HG03095 (cell line): ENCODE measurements around the gene BCL2.
"Not testable (repeated sequence)": the region's sequence is repeated elsewhere in the genome, so short reads cannot be mapped to it uniquely, and the experiment has no call there.

ENCODE experiments used
- ATAC-seq: cut with Tn5 transposase; IDR thresholded peaks from one replicate; pipeline ENCODE4 v1.9.1; 2021; ENCODE audit warnings: moderate library complexity; ENCODE audit not compliant: unreplicated experiment

Gene BCL2

DNA sequence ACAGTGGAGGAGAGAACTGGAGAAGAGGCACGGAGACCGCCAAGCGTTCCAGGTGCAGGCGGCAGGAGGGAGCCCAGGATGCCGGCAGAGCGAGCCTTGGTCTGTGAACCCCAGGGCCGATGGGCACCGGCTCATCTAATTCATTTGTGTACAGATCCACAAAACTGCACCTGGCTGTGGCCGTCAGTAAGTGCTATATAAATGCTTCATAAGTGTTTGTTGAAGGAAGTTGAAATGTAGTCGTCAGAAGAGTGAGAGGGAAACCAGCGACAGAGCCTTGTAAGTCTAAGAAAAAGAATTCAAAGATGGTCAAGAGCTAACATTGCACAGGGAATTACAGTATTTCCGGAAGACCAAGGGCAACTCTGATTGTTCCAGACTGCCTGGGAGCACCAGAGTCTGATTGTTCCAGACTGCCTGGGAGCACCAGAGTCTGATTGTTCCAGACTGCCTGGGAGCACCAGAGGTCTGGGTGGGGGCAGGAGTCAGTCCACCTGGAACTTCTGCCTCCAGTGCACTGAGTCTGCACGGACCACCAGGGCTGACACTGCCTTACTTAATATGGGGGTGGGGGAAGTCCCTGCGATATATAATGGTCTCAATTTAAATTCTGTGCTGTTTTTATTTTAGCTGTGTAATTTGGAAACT, 112.3 kb downstream of the BCL2 start:
- peak; percentile 24 for ATAC-seq

DNA sequence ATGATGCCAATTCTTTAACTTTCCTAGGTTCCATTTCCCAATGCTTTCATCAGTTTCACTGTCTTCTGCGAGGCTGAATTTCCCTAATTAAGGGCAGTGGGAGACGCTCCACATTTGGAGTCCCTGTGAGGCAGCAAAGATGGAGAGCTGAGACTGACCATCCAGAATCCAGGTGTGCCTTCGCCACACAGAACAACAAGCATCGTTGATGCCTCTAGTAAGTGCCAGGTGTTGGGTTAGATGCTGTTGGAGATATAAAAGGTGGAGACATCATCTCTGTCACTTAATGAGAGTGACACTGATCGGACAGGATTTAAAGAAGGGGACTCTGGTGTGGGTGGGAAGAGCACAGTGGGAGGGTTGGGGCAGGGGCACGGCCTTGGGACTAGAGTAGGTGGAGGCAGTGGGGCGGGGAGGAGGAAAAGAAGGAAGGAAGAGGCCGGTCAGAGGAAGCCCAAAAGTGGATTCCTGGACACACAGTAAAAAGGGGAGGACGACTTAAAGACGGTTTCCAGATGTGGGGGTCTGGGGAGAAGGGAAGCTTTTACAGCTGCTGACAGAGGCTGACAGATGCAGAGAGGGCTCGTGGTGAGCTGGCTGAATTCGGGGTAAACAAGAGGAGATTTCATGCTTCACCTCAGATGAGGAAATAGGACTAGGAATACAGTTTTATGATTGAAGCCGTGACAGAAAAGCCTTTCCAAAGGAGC, 113.0 kb downstream of the BCL2 start:
- ATAC-seq, result peak; percentile 8

DNA sequence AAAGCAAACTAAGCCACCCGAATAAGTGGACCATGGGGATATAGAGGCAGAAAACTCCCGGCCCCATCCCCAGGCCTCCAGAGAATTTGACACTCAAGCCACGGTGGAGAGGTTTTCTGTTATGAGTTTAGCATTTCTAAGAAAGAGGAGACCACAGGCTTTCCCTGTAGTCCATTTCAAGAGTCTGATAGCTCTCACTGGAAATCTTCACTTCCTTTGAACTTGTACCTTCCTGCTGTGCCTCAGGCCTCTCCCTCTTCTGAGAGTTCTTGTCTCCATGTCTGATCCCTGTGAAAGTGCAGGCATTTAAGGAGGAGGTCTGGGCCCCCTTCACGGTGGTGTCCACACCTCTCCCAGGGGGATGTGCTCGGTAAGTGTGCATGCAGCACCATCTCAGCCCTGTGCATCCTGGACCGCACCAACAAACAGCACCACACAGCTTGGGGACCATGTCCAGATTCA, 113.7 kb downstream of the BCL2 start:
- no peak for ATAC-seq

DNA sequence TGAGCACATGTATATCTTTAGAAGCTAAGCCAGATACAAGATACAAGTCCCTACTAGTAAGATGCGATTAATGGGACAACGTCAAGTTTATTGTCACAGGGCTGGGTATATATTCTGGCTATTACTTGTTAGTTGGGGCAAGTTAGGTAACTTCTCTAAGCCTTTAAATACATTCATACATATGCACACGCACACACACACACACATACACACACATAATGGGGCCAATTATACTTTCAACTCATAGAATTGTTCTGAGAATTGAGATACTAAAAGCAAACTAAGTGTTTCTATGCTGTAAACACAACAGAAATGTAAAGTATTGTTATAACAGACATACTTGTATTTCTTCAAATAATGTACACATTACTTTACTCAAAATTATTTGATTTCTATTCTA, 116.1 kb downstream of the BCL2 start:
- no peak for ATAC-seq

DNA sequence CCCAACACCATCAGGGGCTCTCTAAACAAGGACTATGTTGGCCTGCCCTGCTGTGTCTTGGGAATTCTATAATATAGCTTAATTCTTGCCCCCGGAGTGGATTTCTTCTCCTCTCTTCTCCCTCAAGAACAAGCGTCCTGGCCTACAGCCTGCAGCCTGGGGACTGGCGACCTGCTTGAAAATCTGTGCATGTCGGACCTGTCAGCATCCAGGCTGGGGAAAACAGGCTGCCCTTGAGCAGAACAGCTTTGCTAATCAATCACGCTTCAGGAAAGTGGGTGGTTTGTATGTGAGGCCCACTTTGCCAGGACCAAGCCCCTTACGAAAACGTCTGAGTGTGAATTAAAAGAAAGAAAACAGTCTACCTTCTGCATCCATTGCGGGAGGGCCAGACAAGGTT, 116.7 kb downstream of the BCL2 start:
- ATAC-seq, result no peak

DNA sequence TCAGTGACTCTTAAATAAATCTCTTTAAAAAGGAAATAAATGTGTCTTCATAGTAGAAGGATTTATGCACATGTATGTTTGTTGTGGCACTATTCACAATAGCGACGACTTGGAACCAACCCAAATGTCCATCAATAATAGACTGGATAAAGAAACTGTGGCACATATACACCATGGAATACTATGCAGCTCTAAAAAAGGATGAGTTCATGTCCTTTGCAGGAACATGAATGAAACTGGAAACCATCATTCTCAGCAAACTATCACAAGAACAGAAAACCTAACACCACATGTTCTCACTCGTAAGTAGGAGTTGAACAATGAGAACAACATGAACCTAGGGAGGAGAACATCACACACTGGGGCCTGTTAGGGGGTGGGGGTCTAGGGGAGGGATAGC, 118.1 kb downstream of the BCL2 start:
- ATAC-seq, result not testable (repeated sequence)

DNA sequence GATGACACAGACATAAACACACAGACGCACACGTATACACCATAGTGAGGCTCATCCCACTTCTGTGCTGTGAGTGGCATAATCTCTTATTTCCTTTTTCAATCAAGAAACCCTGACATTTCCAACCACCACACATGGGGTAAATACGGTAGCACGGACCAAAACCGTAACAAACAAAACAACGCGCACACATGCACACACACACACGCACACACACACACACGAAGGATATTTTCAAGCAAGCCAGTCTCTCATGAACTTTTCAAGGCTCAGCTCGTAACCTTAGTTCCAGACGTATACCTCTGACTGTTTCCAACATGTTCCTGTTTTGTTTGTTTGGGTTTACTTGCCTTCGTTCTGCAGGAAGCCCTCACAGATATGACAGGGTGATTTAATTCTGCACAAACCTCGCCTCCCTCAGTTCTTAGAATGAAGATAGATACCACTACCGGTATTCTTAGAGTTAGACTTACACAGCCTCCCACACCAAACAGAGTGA, 119.8 kb downstream of the BCL2 start:
- ATAC-seq, result no peak

DNA sequence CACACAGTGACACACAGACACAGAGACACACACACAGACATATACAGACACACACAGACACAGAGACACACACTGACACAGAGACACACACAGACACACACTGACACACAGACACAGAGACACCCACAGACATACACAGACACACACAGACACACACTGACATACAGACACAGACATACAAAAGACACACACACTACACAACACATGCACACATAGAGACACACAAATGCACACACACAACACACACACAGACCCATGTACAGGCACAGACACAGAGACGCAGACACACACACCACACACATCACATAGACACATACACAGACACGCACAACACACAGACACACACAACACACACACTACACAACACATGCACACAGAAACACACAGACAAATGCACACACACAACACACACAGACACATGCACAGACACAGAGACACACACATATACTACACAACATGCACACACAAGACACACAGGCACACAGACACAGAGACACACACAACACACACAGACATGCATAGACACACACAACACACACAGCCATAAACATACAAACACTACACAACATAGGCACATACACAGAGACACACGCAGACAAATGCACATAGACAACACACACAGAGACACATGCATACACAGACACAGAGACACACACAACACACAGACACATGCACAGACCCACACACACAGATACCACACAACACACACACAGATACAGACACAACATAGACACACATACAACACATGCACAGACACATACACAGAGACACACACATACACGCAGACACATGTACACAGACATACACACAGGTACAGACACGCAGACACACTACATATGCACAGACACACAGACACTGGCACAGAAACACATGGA, 120.5 kb downstream of the BCL2 start:
- ATAC-seq, result no peak

DNA sequence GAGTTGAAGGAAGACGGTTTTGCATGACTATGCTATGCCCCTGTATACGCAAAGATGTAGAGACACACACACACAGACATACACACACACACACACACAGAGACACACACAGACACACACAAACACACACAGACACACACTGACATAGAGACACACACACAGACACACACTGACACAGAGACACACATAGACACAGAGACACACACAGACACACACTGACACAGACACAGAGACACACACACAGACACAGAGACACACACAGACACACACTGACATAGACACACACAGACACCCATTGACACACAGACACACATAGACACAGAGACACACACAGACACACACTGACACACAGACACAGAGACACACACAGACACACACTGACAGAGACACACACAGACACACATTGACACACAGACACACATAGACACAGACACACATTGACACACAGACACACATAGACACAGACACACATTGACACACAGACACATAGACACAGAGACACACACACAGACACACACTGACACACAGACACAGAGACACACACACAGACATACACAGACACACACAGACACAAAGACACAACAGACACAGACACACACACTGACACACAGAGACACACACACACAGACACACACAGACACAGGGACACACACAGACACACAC, 121.3 kb downstream of the BCL2 start:
- no peak for ATAC-seq

DNA sequence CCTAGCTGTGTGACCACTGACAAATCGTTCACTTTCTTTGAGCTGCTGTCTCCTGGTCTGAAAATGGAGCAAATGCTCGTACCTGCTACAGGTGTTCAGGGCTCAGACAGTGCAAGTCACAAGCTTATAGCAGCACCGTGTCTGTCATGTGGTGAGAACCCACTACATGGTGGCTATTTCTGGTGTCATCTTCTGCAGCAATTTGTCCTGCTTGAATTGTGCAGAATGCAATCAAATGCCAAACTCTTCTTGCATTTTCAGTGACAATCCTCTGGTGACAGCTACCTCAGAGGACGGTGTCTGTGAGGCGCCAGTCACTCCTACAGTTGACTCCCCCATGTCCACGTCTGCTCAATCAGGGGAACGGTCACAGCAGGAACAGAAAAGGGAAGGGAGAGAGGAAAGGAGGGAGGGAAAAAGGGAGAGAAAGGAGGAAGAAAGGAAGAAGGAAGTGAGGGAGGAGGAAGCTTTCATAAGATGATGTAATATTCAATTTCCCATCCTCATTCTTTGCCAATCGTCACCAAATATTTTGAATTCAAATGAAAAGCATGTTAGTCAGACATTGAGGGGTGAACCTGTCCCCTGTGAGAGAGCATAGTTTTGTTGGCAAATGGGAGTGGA, 122.2 kb downstream of the BCL2 start:
- ATAC-seq, result no peak

DNA sequence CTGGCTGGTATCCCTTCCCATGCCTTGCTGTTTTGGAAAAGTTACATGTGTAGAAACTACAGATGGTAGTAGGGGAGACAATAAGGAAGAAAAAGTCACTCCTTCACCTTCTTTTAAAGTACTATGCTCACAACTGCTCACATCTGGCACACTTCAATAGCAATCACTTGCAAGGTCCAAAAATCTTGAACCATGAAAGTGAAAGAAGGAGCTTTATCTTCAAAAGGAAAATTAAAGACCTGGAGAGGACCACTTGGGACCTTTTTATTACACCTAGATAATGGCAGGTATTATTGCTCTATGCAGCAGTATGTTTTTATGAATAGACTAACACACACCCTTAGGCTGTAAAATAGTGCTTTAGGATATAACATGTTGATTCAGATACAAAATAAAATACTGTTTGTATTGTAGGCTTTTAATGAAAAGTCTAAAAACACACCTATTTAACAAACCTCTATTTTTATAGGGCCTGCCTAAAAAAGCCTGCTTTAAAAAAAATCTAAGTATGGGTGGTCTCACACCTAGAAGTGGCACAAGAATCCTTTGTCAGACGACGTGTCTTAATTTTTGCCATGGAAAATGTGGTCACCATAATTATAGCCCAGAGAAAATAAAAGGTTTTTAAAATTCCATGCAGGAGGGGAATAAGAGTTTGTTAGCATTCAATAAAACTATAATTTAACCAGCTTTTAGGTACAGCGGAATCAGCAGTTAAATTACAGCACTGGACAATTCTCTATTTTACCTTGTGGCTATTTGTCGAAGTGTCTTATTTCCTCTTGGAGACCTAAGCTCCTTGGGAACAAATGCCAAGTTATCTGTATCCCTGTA, 124.0 kb downstream of the BCL2 start:
- ATAC-seq, result no peak

DNA sequence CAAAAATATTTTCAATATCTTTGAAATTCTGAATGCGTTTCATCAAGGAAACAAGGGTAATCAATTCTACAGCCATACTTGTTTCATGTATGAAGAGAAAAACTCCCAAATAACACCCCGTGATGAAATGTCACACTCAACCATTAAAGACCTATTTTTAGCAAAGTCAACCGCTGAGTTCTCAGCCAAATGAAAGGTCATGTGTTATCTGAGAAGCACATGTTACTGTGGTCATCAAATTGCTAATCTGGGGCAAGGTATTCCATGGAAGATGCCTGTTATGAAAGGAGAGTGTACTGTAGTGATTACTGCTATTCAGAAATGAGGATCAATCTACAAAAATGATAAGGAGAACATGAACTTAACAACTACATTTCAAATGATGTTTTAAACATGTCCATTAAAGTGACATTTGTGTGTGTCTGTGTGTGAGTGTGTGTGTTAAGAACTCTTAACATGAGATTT, 126.7 kb downstream of the BCL2 start:
- no peak for ATAC-seq

DNA sequence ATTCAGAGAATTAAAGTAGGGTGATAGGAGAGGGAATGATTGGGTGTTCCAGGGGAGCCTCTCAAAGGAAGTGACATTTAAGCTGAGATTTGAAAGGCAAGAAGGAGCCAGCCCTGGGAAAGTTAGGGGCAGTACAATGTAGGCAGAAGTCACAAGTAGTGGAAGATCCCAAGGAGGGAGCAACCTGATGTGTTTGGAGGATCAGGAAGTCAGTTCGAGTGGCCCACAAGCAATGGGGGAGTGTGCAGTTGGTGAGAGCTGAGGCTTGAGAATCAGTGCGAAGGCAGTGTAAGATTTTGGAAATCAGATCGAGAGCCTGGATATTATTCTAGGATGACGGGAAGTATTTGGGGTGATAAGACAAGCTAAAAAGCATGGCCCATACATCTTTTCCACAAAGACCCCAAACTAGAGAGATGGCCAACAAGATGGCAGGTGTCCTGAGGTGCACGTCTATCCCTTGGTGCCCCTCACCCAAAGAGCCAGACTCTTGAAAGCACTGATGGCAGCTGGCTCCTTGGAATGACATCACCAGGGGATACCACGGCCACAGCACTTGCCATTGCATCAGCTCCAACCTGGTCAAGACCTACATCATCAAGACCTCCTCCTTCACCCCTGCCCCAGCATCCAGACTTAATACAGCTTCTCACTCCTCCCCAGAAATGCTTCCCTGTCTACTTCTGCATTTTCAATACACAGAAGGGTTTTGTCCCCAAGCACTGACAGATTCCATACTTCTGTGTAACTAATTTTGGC, 127.3 kb downstream of the BCL2 start:
- ATAC-seq, result no peak

DNA sequence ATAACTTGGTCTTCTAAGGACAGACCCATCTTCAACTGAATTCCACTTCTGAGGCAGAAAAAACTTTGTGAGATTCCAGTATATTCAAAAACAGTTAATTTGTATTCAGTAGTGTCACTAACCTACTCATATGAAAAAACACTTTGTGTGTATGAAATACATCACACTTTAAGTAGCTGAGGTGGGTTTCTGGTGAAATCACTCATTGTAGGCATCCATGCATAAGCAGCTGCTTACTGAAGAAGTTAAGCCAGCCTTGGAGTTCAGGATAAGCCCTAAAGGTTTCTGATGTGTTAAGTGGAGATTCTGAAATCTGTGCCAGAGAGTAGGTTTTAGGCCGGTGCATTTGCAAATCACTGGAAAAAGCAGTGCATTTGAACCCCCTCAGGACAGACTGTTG, 128.2 kb downstream of the BCL2 start:
- ATAC-seq, result no peak

DNA sequence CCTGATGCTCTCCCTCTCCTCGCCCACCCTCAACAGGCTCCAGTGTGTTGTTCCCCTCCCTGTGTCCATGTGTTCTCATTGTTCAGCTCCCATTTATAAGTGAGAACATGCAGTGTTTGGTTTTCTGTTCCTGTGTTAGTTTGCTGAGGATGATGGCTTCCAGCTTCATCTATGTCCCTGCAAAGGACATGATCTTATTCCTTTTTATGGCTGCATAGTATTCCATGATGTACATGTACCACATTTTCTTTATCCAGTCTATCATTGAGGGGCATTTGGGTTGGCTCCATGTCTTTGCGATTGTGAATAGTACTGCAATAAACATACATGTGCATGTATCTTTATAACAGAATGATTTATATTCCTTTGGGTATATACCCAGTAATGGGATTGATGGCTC, 128.7 kb downstream of the BCL2 start:
- not testable (repeated sequence) for ATAC-seq

DNA sequence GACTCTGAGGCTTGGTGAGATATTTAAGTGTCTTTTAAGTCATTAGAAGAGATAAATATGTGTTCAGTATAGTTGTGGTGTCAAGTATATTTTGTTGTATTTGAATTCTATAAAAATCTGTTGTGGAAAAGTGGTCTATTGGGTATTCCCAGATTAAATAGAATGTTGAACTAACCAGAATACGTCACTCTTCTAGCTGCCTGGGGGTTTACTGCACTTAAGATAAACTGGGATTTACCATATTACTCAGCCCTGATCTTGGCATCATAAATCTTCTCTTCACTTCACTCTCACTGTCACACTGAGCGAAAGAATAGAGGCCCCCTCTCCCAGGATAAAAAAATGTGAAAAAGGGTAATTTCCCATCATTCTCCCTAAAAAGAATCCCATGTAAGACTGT, 129.8 kb downstream of the BCL2 start:
- ATAC-seq, result no peak

DNA sequence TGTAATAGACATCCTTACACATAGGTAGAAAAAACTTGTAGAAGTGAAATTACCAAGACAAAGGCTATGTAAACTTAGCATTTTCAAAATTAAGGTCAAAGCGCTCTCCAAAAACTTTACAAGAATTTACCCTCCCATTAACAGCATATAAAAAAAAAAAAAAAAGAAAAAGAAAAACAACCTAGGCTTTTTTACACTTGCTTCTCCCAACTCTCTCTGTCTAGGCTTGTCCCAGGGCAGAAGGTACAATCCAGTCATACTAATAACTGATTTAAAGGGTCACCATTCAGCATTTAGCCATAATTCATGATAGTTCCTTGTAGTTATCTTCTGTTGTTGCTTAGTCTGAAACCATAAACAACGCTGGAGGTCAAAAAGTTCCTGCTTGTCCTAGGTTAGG, 130.5 kb downstream of the BCL2 start:
- no peak for ATAC-seq

DNA sequence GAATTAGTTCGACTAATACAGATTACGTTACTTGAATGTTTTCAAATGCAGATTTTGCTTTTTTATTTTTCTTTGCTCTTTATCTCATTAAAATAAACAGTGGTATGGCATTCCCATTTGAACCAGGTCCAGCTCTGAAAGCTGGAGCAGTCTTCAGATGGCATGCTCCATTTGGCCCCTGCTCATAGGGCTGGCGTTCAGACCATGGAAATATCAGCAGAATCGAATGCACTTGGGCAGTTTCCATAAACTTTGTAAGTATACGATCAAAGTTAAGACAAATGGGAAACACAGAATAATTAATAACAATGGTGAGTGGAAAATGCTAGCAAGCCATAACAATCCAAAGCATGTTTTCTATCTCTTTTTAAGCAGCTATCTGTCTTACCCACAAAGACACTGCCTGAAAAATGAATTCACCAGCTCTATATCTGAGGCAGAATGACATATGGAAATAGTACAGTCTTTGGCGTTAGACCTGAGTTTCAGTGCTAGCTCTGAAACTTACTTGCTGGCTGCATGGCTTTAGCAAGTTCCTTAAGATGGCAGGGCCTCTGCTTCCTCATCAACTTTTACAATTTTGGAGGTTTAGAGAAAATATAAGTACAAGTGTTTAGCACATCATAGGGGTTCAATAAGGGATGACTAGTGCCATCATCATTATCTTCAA, 131.6 kb downstream of the BCL2 start:
- peak; percentile 51 for ATAC-seq
